Loucy (cell line): Measurements from ENCODE around the gene RAB22A.

Experiments used
- H2AFZ ChIP-seq: fragments of 200-600 bp; sonication (generic); 2 replicates; pipeline ENCODE4 v1.6.0; 2016; ENCODE audit warnings: antibody characterized with exemption, mild to moderate bottlenecking, low read length, moderate library complexity
- H3F3A ChIP-seq: fragments of 200-600 bp; 2 replicates; pipeline ENCODE4 v1.6.0; 2016; ENCODE audit warnings: antibody characterized with exemption, low read depth, mild to moderate bottlenecking
- H3K27me3 ChIP-seq: fragments of 200-600 bp; sonication (generic); 2 replicates; pipeline ENCODE4 v1.6.1; 2014; ENCODE audit warnings: low read length, mild to moderate bottlenecking; ENCODE audit not compliant: insufficient read depth, poor library complexity, severe bottlenecking
- H3K36me3 ChIP-seq: fragments of 200-600 bp; sonication (generic); 2 replicates; pipeline ENCODE4 v1.6.1; 2016; ENCODE audit warnings: low read length; ENCODE audit not compliant: insufficient read depth
- H3K4me1 ChIP-seq: fragments of 200-600 bp; sonication (generic); 2 replicates; pipeline ENCODE4 v1.5.1; 2014; ENCODE audit warnings: low read length, mild to moderate bottlenecking; ENCODE audit not compliant: insufficient read depth, poor library complexity, severe bottlenecking
- H3K4me2 ChIP-seq: fragments of 200-600 bp; sonication (generic); 2 replicates; pipeline ENCODE4 v1.6.0; 2014; ENCODE audit warnings: antibody characterized with exemption, low read length, low read depth, mild to moderate bottlenecking; ENCODE audit not compliant: poor library complexity, severe bottlenecking
- H3K4me3 ChIP-seq: fragments of 200-600 bp; sonication (generic); 2 replicates; pipeline ENCODE4 v1.5.1; 2014; ENCODE audit warnings: low read length, mild to moderate bottlenecking, mixed read lengths; ENCODE audit not compliant: poor library complexity, severe bottlenecking
- H3K79me2 ChIP-seq: fragments of 200-600 bp; sonication (generic); 2 replicates; pipeline ENCODE4 v1.6.1; 2014; ENCODE audit warnings: low read length; ENCODE audit not compliant: insufficient read depth
- H3K9ac ChIP-seq: fragments of 200-600 bp; sonication (generic); 2 replicates; pipeline ENCODE4 v1.6.0; 2014; ENCODE audit warnings: mild to moderate bottlenecking, low read depth, low read length, moderate library complexity; ENCODE audit not compliant: poor library complexity, severe bottlenecking
- H3K9me2 ChIP-seq: fragments of 200-600 bp; sonication (generic); replicated peaks from 2 replicates; pipeline ENCODE4 v1.6.1; 2016; ENCODE audit warnings: low read depth, low read length, mixed read lengths
- H3K9me3 ChIP-seq: fragments of 200-600 bp; sonication (generic); 2 replicates; pipeline ENCODE4 v1.6.1; 2014; ENCODE audit warnings: mild to moderate bottlenecking, antibody characterized with exemption, low read length, low read depth; ENCODE audit not compliant: insufficient read depth
- H4K20me1 ChIP-seq: fragments of 200-600 bp; sonication (generic); 2 replicates; pipeline ENCODE4 v1.6.0; 2014; ENCODE audit warnings: antibody characterized with exemption, low read length, mild to moderate bottlenecking; ENCODE audit not compliant: insufficient read depth, poor library complexity, severe bottlenecking
- CTCF ChIP-seq: fragments of 200-600 bp; sonication (generic); conservative IDR thresholded peaks from 2 replicates; pipeline ENCODE4 v1.5.1; 2014; ENCODE audit warnings: mild to moderate bottlenecking, antibody characterized with exemption, low read length
- EZH2phosphoT487 ChIP-seq: fragments of 200-600 bp; IDR thresholded peaks from 2 replicates; pipeline ENCODE4 v1.6.1; 2018; ENCODE audit warnings: antibody characterized with exemption, mild to moderate bottlenecking, moderate library complexity, borderline replicate concordance

Gene RAB22A

GRCh38 chr20:58325912-58326311 is 16.4 kb downstream of the RAB22A start:
- Histone ChIP-seq H3K27me3 (no peaks in the 10 kb centered on the region), H3K9me2 (no peaks in the 10 kb centered on the region), H3K36me3 (no peaks in the 10 kb centered on the region; the same call in 1 of the 2 replicates), H3K9me3 (no peaks in the 10 kb centered on the region), H3K4me1 (peaks cover 3% of the 10 kb centered on the region), H3K4me2 (no peak overlapping the region), H3K9ac (no peak overlapping the region), H3K79me2 (peaks cover 73% of the 10 kb centered on the region), H2AFZ (no peak overlapping the region), H3F3A (no peaks in the 10 kb centered on the region), H4K20me1 (peaks cover 7% of the 10 kb centered on the region), H3K4me3 (no peak overlapping the region)
- TF ChIP-seq EZH2phosphoT487 (no peak), CTCF (no peak)

- Histone ChIP-seq H3K79me2 (peaks cover 79% of the 10 kb centered on the region), H3K9me3 (no peaks in the 10 kb centered on the region), H4K20me1 (peaks cover 15% of the 10 kb centered on the region)
These were observed 17.7 kb downstream of the RAB22A start for GRCh38 chr20:58327211-58327610.

GRCh38 chr20:58328836-58329235 is 19.3 kb downstream of the RAB22A start:
- no peak overlapping the region for H3K4me2 ChIP-seq
- no peak overlapping the region for H2AFZ ChIP-seq
- no peak overlapping the region for H3K4me3 ChIP-seq
- H3K36me3 ChIP-seq: peaks cover 9% of the 10 kb centered on the region; the same call in 1 of the 2 replicates
- no peaks in the 10 kb centered on the region for H3K27me3 ChIP-seq
- H3K9me2 ChIP-seq: no peaks in the 10 kb centered on the region
- no peak for TF ChIP-seq CTCF
- no peak for TF ChIP-seq EZH2phosphoT487
- H3K4me1 ChIP-seq: peaks cover 5% of the 10 kb centered on the region
- peaks cover 14% of the 10 kb centered on the region for H4K20me1 ChIP-seq
- no peaks in the 10 kb centered on the region for H3F3A ChIP-seq
- no peaks in the 10 kb centered on the region for H3K9me3 ChIP-seq
- no peak overlapping the region for H3K9ac ChIP-seq
- peaks cover 66% of the 10 kb centered on the region for H3K79me2 ChIP-seq

More at GRCh38 chr20:58327211-58327610, 17.7 kb downstream of the RAB22A start:
- TF ChIP-seq CTCF (no peak), EZH2phosphoT487 (no peak)
- Histone ChIP-seq H3K4me1 (peaks cover 5% of the 10 kb centered on the region), H3K9ac (no peak overlapping the region), H3K4me2 (no peak overlapping the region), H3F3A (no peaks in the 10 kb centered on the region), H3K9me2 (no peaks in the 10 kb centered on the region), H2AFZ (no peak overlapping the region), H3K36me3 (peaks cover 6% of the 10 kb centered on the region; the same call in 1 of the 2 replicates), H3K4me3 (no peak overlapping the region), H3K27me3 (no peaks in the 10 kb centered on the region)
